K562 (cell line): ENCODE data around the gene ABCA3. TPM values are rescaled to one million over a fixed set of nuclear protein-coding genes. Genes with fewer than 3 reads are reported as not detected.

Source experiments
- ARID4B ChIP-seq: sonication (generic); formaldehyde crosslinking; IDR thresholded peaks from 2 replicates; pipeline ENCODE4 v1.8.0; 2022; ENCODE audit warnings: mild to moderate bottlenecking, missing genetic modification reagents
- CREM ChIP-seq: IDR thresholded peaks from 2 replicates; pipeline ENCODE4 v1.6.1; 2014; ENCODE audit warnings: antibody characterized with exemption, low read depth
- ELF1 ChIP-seq: fragments of 200-800 bp; sonication (Bioruptor generic); IDR thresholded peaks from 2 replicates; pipeline ENCODE4 v1.6.1; 2016; ENCODE audit warnings: missing genetic modification characterization, missing compliant biosample characterization
- HDAC1 ChIP-seq, 2 experiments: fragments of 450-650 bp; IDR thresholded peaks; 2 replicates each; pipeline ENCODE4 v1.6.1; 2016 to 2017; ENCODE audit warnings: inconsistent platforms in 1 of 2, mild to moderate bottlenecking in 1 of 2, moderate library complexity in 1 of 2
- PHF21A ChIP-seq: fragments of 450-650 bp; IDR thresholded peaks from 2 replicates; pipeline ENCODE4 v1.6.1; 2017; ENCODE audit warnings: low read depth, borderline replicate concordance
- RFX7 ChIP-seq: fragments of 250-450 bp; sonication (Bioruptor Pico); IDR thresholded peaks from 2 replicates; pipeline ENCODE4 v1.5.1; 2021; ENCODE audit warnings: mild to moderate bottlenecking
- ZNF174 ChIP-seq: fragments of 250-450 bp; sonication (Bioruptor Pico); IDR thresholded peaks from 2 replicates; pipeline ENCODE4 v1.4.0; 2020; ENCODE audit warnings: mild to moderate bottlenecking
- ZNF239 ChIP-seq: fragments of 250-450 bp; sonication (Bioruptor Pico); IDR thresholded peaks from 2 replicates; pipeline ENCODE4 v1.4.0; 2020; ENCODE audit warnings: mild to moderate bottlenecking
- ZNF512 ChIP-seq: IDR thresholded peaks from 2 replicates; pipeline ENCODE4 v1.6.1; 2016; ENCODE audit warnings: missing genetic modification characterization, missing compliant biosample characterization
- ZNF586 ChIP-seq: fragments of 450-650 bp; formaldehyde crosslinking; conservative IDR thresholded peaks from 2 replicates; pipeline ENCODE4 v1.4.0; 2020; ENCODE audit warnings: mild to moderate bottlenecking, moderate library complexity
- ZNF778 ChIP-seq: fragments of 450-650 bp; formaldehyde crosslinking; IDR thresholded peaks from 2 replicates; pipeline ENCODE4 v1.4.0; 2020; ENCODE audit warnings: mild to moderate bottlenecking, moderate library complexity
- ZZZ3 ChIP-seq: fragments of 450-650 bp; IDR thresholded peaks from 2 replicates; pipeline ENCODE4 v1.6.1; 2016; ENCODE audit warnings: antibody characterized with exemption, mild to moderate bottlenecking, moderate library complexity
- polyA plus RNA-seq, 8 experiments: library from polyadenylated mRNA; depleted of rRNA in 4 of 8; stranded (reverse) in 5 of 8; unstranded in 3 of 8; fragments of >200 nt; fragmentation: Nextera tagmentation in 2 of 8; fragmentation: Illumina TruSeq in 1 of 8; extraction: Ambion mirVana in 2 of 8; extraction: Trizol in 1 of 8; gene quantifications; 2 replicates each; pipeline versions ENCODE4 v1.2.1 to v1.2.3, GENCODE V29; 2011 to 2014; ENCODE audit warnings: inconsistent platforms in 1 of 8, missing spikeins in 1 of 8
- total RNA-seq, 7 experiments: library from RNA; depleted of rRNA in 6 of 7; stranded (reverse); fragments of >200 nt in 6 of 7; fragmentation: Illumina TruSeq in 2 of 7; extraction: Trizol in 2 of 7; gene quantifications; 2 replicates each; pipeline versions ENCODE4 v1.2.1 to v1.2.3, GENCODE V29; 2011 to 2021; ENCODE audit warnings: low replicate concordance in 1 of 7

Gene ABCA3
- total and polyA plus RNA-seq, 9 of the 15 experiments (the other 6 are each of a cell fraction or from before 2014, with no cell fraction given) = 0.66 to 23.7 (median 6.9) TPM

- peak; percentile 85; the same call in 1 of the 2 replicates for TF ChIP-seq ARID4B (CRISPR knock-in tag)
- peak; percentile 100 for TF ChIP-seq ZZZ3
- no peak for TF ChIP-seq ZNF174 (CRISPR knock-in tag)
- no peak for TF ChIP-seq PHF21A
- no peak for TF ChIP-seq ZNF778 (CRISPR knock-in tag)
- TF ChIP-seq RFX7 (CRISPR knock-in tag) = no peak
- no peak for TF ChIP-seq ZNF239 (CRISPR knock-in tag)
- no peak for TF ChIP-seq ZNF586
- TF ChIP-seq CREM = peak; percentile 100
- no peak for TF ChIP-seq ZNF512 (tag)
- peak in 1 of 2 experiments; percentile 95; a peak in 2 of 4 replicates for TF ChIP-seq HDAC1 (IDR thresholded peaks at IDR 0.05)
- TF ChIP-seq ELF1 (tag) = peak; percentile 97
These were observed 72.4 kb downstream of the ABCA3 start, which contains the start of gene RNPS1 (continued) for GRCh38 chr16:2267913-2268666.
